K562 (cell line): Measurements from ENCODE around the gene ZNF366. TPM values are rescaled to one million over a fixed set of nuclear protein-coding genes. Genes with fewer than 3 reads are reported as not detected.

Experiments used
- CLOCK ChIP-seq: fragments of 250-450 bp; sonication (Bioruptor Pico); IDR thresholded peaks from 2 replicates; pipeline ENCODE4 v1.4.0; 2020; ENCODE audit warnings: mild to moderate bottlenecking, moderate library complexity, borderline replicate concordance
- HMBOX1 ChIP-seq: sonication (generic); IDR thresholded peaks from 2 replicates; pipeline ENCODE4 v1.6.1; 2016
- MLLT1 ChIP-seq, 2 experiments: fragments of 450-650 bp; IDR thresholded peaks; 2 replicates each; pipeline ENCODE4 v1.6.1; 2016
- PRPF4 ChIP-seq: fragments of 200-400 bp; formaldehyde crosslinking; IDR thresholded peaks from one replicate; pipeline ENCODE4 v1.6.1; 2017; ENCODE audit warnings: low read length, low read depth, mild to moderate bottlenecking; ENCODE audit not compliant: insufficient read depth, poor library complexity, severe bottlenecking
- PYGO2 ChIP-seq: fragments of 450-650 bp; IDR thresholded peaks from 2 replicates; pipeline ENCODE4 v1.6.1; 2016; ENCODE audit warnings: mild to moderate bottlenecking, missing genetic modification characterization, moderate library complexity, missing compliant biosample characterization
- REST ChIP-seq, 2 experiments: fragments of 450-650 bp; formaldehyde crosslinking in 1 of 2; IDR thresholded peaks; 2 replicates each; pipeline versions ENCODE4 v1.4.0 to v1.6.1; 2014 to 2020; ENCODE audit warnings: mild to moderate bottlenecking in 2 of 2, borderline replicate concordance in 1 of 2, low read depth in 1 of 2
- SREBF2 ChIP-seq: sonication (generic); formaldehyde crosslinking; IDR thresholded peaks from 2 replicates; pipeline ENCODE4 v1.4.0; 2020; ENCODE audit warnings: mild to moderate bottlenecking, missing genetic modification reagents
- ZNF175 ChIP-seq: fragments of 200-800 bp; sonication (Bioruptor generic); IDR thresholded peaks from 2 replicates; pipeline ENCODE4 v1.6.1; 2016; ENCODE audit warnings: low read depth, mild to moderate bottlenecking, missing genetic modification characterization, missing compliant biosample characterization
- polyA plus RNA-seq, 8 experiments: library from polyadenylated mRNA; depleted of rRNA in 4 of 8; stranded (reverse) in 5 of 8; unstranded in 3 of 8; fragments of >200 nt; fragmentation: Nextera tagmentation in 2 of 8; fragmentation: Illumina TruSeq in 1 of 8; extraction: Ambion mirVana in 2 of 8; extraction: Trizol in 1 of 8; gene quantifications; 2 replicates each; pipeline versions ENCODE4 v1.2.1 to v1.2.3, GENCODE V29; 2011 to 2014; ENCODE audit warnings: inconsistent platforms in 1 of 8, missing spikeins in 1 of 8
- total RNA-seq, 7 experiments: library from RNA; depleted of rRNA in 6 of 7; stranded (reverse); fragments of >200 nt in 6 of 7; fragmentation: Illumina TruSeq in 2 of 7; extraction: Trizol in 2 of 7; gene quantifications; 2 replicates each; pipeline versions ENCODE4 v1.2.1 to v1.2.3, GENCODE V29; 2011 to 2021; ENCODE audit warnings: low replicate concordance in 1 of 7

The ZNF366 gene
- total and polyA plus RNA-seq, 9 of the 15 experiments (the other 6 are each of a cell fraction or from before 2014, with no cell fraction given): not detected

GRCh38 chr5:72468606-72469005, 38.6 kb downstream of the ZNF366 start (continued):
- TF ChIP-seq HMBOX1 (peak; percentile 73), ZNF175 (CRISPR knock-in tag) (0 out of 2 replicates have a peak, but pooled peaks have one; percentile 15), MLLT1 (IDR thresholded peaks at IDR 0.05) (no peak), CLOCK (CRISPR knock-in tag) (no peak), SREBF2 (no peak), PYGO2 (tag) (no peak), PRPF4 (no peak), REST (IDR thresholded peaks at IDR 0.05; ENCODE audit: borderline replicate concordance) (peak; percentile 29; the same call in 1 of the 2 replicates), REST (CRISPR knock-in tag; IDR thresholded peaks at IDR 0.05; ENCODE audit: low read depth) (no peak)
